Heart right ventricle (tissue), 16 donors: ENCODE measurements around the gene CALD1. TPM values are rescaled to one million over a fixed set of nuclear protein-coding genes. Genes with fewer than 3 reads are reported as not detected.

Experiments
- ATAC-seq, 8 donors: fragments of 200-7000 bp; cut with Tn5 transposase; one replicate each; pipeline ENCODE4 v1.9.1; 2020; ENCODE audit warnings: mild to moderate bottlenecking in 8 of 8, moderate library complexity in 8 of 8, moderate number of reproducible peaks in 1 of 8
- DNase-seq, 2 donors: peaks; one replicate each; pipeline ENCODE4 v3.0.0-alpha.2; 2020
- H3K27ac ChIP-seq, 10 donors: fragments of 200-600 bp; sonication (generic) in 2 of 10; one replicate each; pipeline versions ENCODE4 v1.5.0 to v1.8.0; 2020 to 2022; ENCODE audit warnings: mild to moderate bottlenecking in 3 of 10
- H3K27me3 ChIP-seq, 7 donors: fragments of 200-600 bp; one replicate each; pipeline ENCODE4 v1.8.0; 2021 to 2022; ENCODE audit warnings: mild to moderate bottlenecking in 2 of 7
- H3K36me3 ChIP-seq, 9 donors: fragments of 200-600 bp; sonication (generic) in 1 of 9; one replicate each; pipeline versions ENCODE4 v1.5.0 to v1.8.0; 2020 to 2022; ENCODE audit warnings: mild to moderate bottlenecking in 2 of 9
- H3K4me1 ChIP-seq, 9 donors: fragments of 200-600 bp; sonication (generic) in 1 of 9; one replicate each; pipeline versions ENCODE4 v1.5.0 to v1.8.0; 2020 to 2022; ENCODE audit warnings: mild to moderate bottlenecking in 4 of 9
- H3K4me3 ChIP-seq, 10 donors: fragments of 200-600 bp; sonication (generic) in 2 of 10; one replicate each; pipeline versions ENCODE4 v1.5.0 to v1.8.0; 2020 to 2022; ENCODE audit warnings: mild to moderate bottlenecking in 7 of 10, moderate library complexity in 2 of 10
- H3K9me3 ChIP-seq, 11 donors: fragments of 200-600 bp in 10 of 11; sonication (generic) in 2 of 11; one replicate each; pipeline versions ENCODE4 v1.5.0 to v1.8.0; 2013 to 2022; ENCODE audit warnings: mild to moderate bottlenecking in 2 of 11, control low read depth in 1 of 11, moderate library complexity in 1 of 11
- CTCF ChIP-seq, 9 donors: fragments of 200-600 bp; sonication (generic) in 2 of 9; IDR thresholded peaks; one replicate each; pipeline versions ENCODE4 v1.5.0 to v1.8.0; 2021 to 2022; ENCODE audit warnings: antibody characterized with exemption in 9 of 9, mild to moderate bottlenecking in 5 of 9, moderate library complexity in 1 of 9
- WGBS, 2 donors: extraction: QIAGEN DNeasy Blood & Tissue Kit; methylation state at CpG; one replicate each; pipeline ENCODE4 v1.1.7; 2013; ENCODE audit warnings: inconsistent platforms in 1 of 2; 5-methylcytosine and 5-hydroxymethylcytosine counted together
- intact Hi-C, 10 donors: fragments of 100-400 bp; cut with DNase I; formaldehyde crosslinking; loops; one replicate each; pipeline versions ENCODE4 v1.11.1 to v1.14.2; 2022
- polyA plus RNA-seq, 2 donors: library from polyadenylated mRNA; stranded (reverse); fragments of 200-250 nt; gene quantifications; one replicate each; pipeline ENCODE4 v1.2.3, GENCODE V29; 2013
- total RNA-seq, 10 donors: library from RNA; stranded (reverse); fragmentation: NEBNext Ultra II Directional in 3 of 10; extraction: Animal tissue kit (Norgen Biotek cat#: 25700) in 3 of 10; gene quantifications; one replicate each; pipeline versions ENCODE4 v1.2.1 to v1.2.4, GENCODE V29; 2021 to 2023
- donor health status: Arrhythmogenic right ventricular cardiomyopathy.
- donor health status: ischemic (EF 13 %, LVEDD 7.1; RV severe dilation, severe dysfunction).
- donor health status: healthy with polysubstance abuse.
- donor health status: DM: no; HTN: yes; CAD: no.
- donor health status: DM: no; HTN: no; CAD: no.
- donor health status: ischemic (EF 25% LVEDD 6.9; RV normal size, moderate dysfunction).
- donor health status: ischemic (EF 25% LVEDD 5.7; RV mildly dilated, moderate dysfunction).
- donor health status: healthy.
- donor health status: DM: yes; HTN: yes; CAD: no.
- donor health status: Ischemic cardiomyopathy.
- donor health status: ischemic (EF 35%, LVEDD 5.7; RV mildly dilated, moderate dysfunction).
- donor health status: nonischemic (EF 11% LVEDD 7.7; RV severe dilation, severe dysfunction).
- donor health status: DM: yes; HTN: yes; CAD: no.
- donor health status: PGD.
- donor health status: ischemic (EF 29% LVEDD 5.4; RV normal size, mild dysfunction).
- donor health status: nonischemic (EF 23%, LVEDD 6.1; RV moderate dilation, normal function).

Gene CALD1
- total and polyA plus RNA-seq, 12 donors, result 69.9 to 180 (median 126) TPM

- Histone ChIP-seq H3K9me3 (no peaks in the 10 kb centered on the region), H3K27ac (peak overlapping the region in 9 of 10 donors; percentile 24 to 79 (median 45)), H3K36me3 (peaks cover 0 to 9% (median 0%) of the 10 kb centered on the region in 9 donors), H3K27me3 (no peaks in the 10 kb centered on the region), H3K4me3 (no peak overlapping the region), H3K4me1 (peaks cover 0 to 98% (median 82%) of the 10 kb centered on the region in 9 donors)
- WGBS, 2 donors, result 16 to 25% methylated on average over 2 of the region's 2 CpGs
- intact Hi-C loops, result no loop called here
- DNase-seq (peak in 1 of 2 donors; percentile 77), ATAC-seq (peak; percentile 60 to 87 (median 76))
- TF ChIP-seq CTCF (IDR thresholded peaks at IDR 0.05), result peak in 4 of 9 donors; percentile 10 to 33 (median 26)
Observed at GRCh38 chr7:134905375-134905774, 125.9 kb downstream of the CALD1 start.

GRCh38 chr7:134907000-134907399 is 127.6 kb downstream of the CALD1 start:
- no peak for TF ChIP-seq CTCF (IDR thresholded peaks at IDR 0.05)
- intact Hi-C loops, result no loop called here
- H3K27me3 ChIP-seq, result no peaks in the 10 kb centered on the region
- no peak for DNase-seq
- H3K9me3 ChIP-seq, result no peaks in the 10 kb centered on the region
- 91 to 92% methylated on average over 4 of the region's 4 CpGs for WGBS, 2 donors
- H3K4me1 ChIP-seq, result peaks cover 0 to 96% (median 78%) of the 10 kb centered on the region in 9 donors
- H3K36me3 ChIP-seq, result peaks cover 0 to 9% (median 0%) of the 10 kb centered on the region in 9 donors
- H3K27ac ChIP-seq, result peak overlapping the region in 5 of 10 donors; percentile 5 to 79 (median 45)
- H3K4me3 ChIP-seq, result no peak overlapping the region
- no peak for ATAC-seq

- intact Hi-C loops, result no loop called here
- WGBS, 2 donors, result 52 to 62% methylated on average over 6 of the region's 6 CpGs
- no peak for TF ChIP-seq CTCF (IDR thresholded peaks at IDR 0.05)
- Histone ChIP-seq H3K4me1 (peaks cover 0 to 90% (median 75%) of the 10 kb centered on the region in 9 donors), H3K27me3 (no peaks in the 10 kb centered on the region), H3K9me3 (no peaks in the 10 kb centered on the region), H3K4me3 (no peak overlapping the region), H3K36me3 (peaks cover 0 to 10% (median 0%) of the 10 kb centered on the region in 9 donors), H3K27ac (peak overlapping the region in 5 of 10 donors; percentile 5 to 79 (median 45))
- peak in 3 of 8 donors; percentile 20 to 45 (median 28) for ATAC-seq
- DNase-seq, result no peak
Observed at GRCh38 chr7:134907639-134908038, 128.2 kb downstream of the CALD1 start.

GRCh38 chr7:134908289-134908688 is 128.9 kb downstream of the CALD1 start:
- no peak for TF ChIP-seq CTCF (IDR thresholded peaks at IDR 0.05)
- Histone ChIP-seq H3K4me3 (no peak overlapping the region), H3K36me3 (peaks cover 0 to 11% (median 0%) of the 10 kb centered on the region in 9 donors), H3K27ac (peak overlapping the region in 5 of 10 donors; percentile 5 to 79 (median 45)), H3K27me3 (no peaks in the 10 kb centered on the region), H3K9me3 (no peaks in the 10 kb centered on the region), H3K4me1 (peaks cover 0 to 87% (median 69%) of the 10 kb centered on the region in 9 donors)
- ATAC-seq (no peak), DNase-seq (no peak)
- intact Hi-C loops, result no loop called here
- 61 to 70% methylated on average over 3 of the region's 3 CpGs for WGBS, 2 donors
